ENCODE data around the gene KRT37. TPM values are rescaled to one million over a fixed set of nuclear protein-coding genes. Genes with fewer than 3 reads are reported as not detected.

Gene KRT37
- total RNA-seq, 4 donors from 2014 or later, result not detected

GRCh38 chr17:41394254-41394996 lies 30.0 kb downstream of the KRT37 start:
- H3K36me3 ChIP-seq, result no peaks in the 10 kb centered on the region
- no peak overlapping the region for H3K4me3 ChIP-seq
- no peaks in the 10 kb centered on the region for H3K27me3 ChIP-seq
- peaks cover 0 to 11% of the 10 kb centered on the region in 2 donors for H3K4me1 ChIP-seq
- H3K9me3 ChIP-seq, result no peaks in the 10 kb centered on the region
- ATAC-seq (no peak), DNase-seq (no peak)
- intact Hi-C loops (cut with DNase I; ENCODE audit: low total_unique reads) (no loop called here), in situ Hi-C loops (cut with MboI; ENCODE audit: low sequenced_read_pairs in 4 of 4) (no loop called here)
- no peak overlapping the region for H3K27ac ChIP-seq
- TF ChIP-seq CTCF (IDR thresholded peaks at IDR 0.05 in 4 of 5, conservative IDR thresholded peaks at IDR 0.05 in 1 of 5) (no peak), POLR2A (IDR thresholded peaks at IDR 0.05) (no peak)

DNA sequence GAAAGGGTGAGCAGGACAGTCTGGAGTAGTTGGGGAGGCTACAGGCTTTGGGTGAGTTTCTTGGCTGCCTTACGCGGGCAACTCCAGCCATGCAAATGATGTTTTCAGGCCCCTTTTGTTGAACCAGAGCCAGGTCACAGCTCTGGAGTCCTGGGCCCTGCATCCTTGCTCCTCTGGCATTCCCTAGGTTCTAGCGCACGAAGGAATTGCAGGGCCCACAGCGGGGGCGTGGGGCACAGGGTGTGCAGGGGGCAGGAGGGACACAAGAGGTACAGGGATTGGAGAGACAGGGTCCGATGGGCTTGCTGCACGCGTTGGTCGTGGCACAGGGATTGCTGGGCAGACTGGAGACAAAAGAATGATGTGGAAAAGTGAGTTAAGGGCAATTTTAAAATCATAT lies 30.6 kb downstream of the KRT37 start:
- no peak for TF ChIP-seq POLR2A (IDR thresholded peaks at IDR 0.05)
- TF ChIP-seq CTCF (IDR thresholded peaks at IDR 0.05 in 4 of 5, conservative IDR thresholded peaks at IDR 0.05 in 1 of 5), result no peak
- intact Hi-C loops (cut with DNase I; ENCODE audit: low total_unique reads), result no loop called here
- DNase-seq, result no peak
- Histone ChIP-seq H3K9me3 (no peaks in the 10 kb centered on the region), H3K27me3 (no peaks in the 10 kb centered on the region), H3K4me1 (peaks cover 0 to 11% of the 10 kb centered on the region in 2 donors), H3K4me3 (no peak overlapping the region), H3K36me3 (no peaks in the 10 kb centered on the region), H3K27ac (no peak overlapping the region)
- no peak for ATAC-seq
- in situ Hi-C loops (cut with MboI; ENCODE audit: low sequenced_read_pairs in 4 of 4), result no loop called here

DNA sequence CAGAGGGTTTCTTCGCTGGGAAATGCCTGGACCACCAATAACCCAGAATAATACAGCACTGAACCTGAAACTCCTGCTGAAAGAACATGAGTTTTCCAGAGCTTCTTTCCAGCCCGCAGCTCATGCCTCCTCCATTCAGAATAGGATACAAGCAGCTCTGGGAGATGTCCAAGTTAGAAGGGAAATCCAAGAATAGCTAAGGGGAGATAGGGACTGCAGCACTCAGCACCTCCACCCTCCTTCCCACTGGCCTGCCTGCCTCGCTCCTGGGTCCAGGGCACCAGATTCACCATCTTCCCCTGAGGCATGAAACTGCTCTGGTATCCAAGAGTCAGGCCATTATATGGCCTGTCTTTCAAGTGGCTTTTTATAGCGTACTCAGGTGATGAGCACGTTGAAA lies 31.1 kb downstream of the KRT37 start:
- no peaks in the 10 kb centered on the region for H3K9me3 ChIP-seq
- no peak overlapping the region for H3K4me3 ChIP-seq
- peaks cover 0 to 11% of the 10 kb centered on the region in 2 donors for H3K4me1 ChIP-seq
- no peaks in the 10 kb centered on the region for H3K36me3 ChIP-seq
- in situ Hi-C loops (cut with MboI; ENCODE audit: low sequenced_read_pairs in 4 of 4), result no loop called here
- no peak for ATAC-seq
- TF ChIP-seq POLR2A (IDR thresholded peaks at IDR 0.05), result no peak
- no peak for TF ChIP-seq CTCF (IDR thresholded peaks at IDR 0.05 in 4 of 5, conservative IDR thresholded peaks at IDR 0.05 in 1 of 5)
- intact Hi-C loops (cut with DNase I; ENCODE audit: low total_unique reads), result no loop called here
- H3K27me3 ChIP-seq, result no peaks in the 10 kb centered on the region
- H3K27ac ChIP-seq, result no peak overlapping the region
- DNase-seq, result no peak

GRCh38 chr17:41392278-41392677 lies 32.1 kb downstream of the KRT37 start:
- no peak overlapping the region for H3K27ac ChIP-seq
- intact Hi-C loops (cut with DNase I; ENCODE audit: low total_unique reads) (no loop called here), in situ Hi-C loops (cut with MboI; ENCODE audit: low sequenced_read_pairs in 4 of 4) (no loop called here)
- no peak for ATAC-seq
- H3K36me3 ChIP-seq, result no peaks in the 10 kb centered on the region
- no peak overlapping the region for H3K4me3 ChIP-seq
- DNase-seq, result no peak
- H3K27me3 ChIP-seq, result no peaks in the 10 kb centered on the region
- TF ChIP-seq CTCF (IDR thresholded peaks at IDR 0.05 in 4 of 5, conservative IDR thresholded peaks at IDR 0.05 in 1 of 5) (no peak), POLR2A (IDR thresholded peaks at IDR 0.05) (no peak)
- no peaks in the 10 kb centered on the region for H3K9me3 ChIP-seq
- H3K4me1 ChIP-seq, result peaks cover 0 to 11% of the 10 kb centered on the region in 2 donors

DNA sequence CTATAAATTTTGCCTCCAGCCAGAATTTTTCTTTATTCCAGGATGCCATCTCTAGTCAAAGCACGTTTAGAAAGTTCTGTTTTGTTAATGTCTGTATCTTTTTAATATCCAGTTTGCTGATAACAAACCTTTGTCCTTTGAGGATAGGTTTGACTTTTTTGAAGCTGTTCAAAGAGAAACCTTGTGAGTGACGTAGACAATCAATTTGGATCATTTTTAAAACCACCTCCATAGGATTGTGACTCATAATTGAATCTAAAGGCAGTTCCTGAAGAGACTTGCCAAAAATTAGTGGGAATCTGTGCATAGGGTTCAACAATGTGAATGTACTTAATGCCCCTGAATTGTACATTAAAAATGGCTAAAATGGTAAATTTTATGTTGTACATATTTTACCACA lies 32.9 kb downstream of the KRT37 start:
- Histone ChIP-seq H3K4me3 (no peak overlapping the region), H3K36me3 (no peaks in the 10 kb centered on the region), H3K27me3 (no peaks in the 10 kb centered on the region), H3K27ac (no peak overlapping the region), H3K9me3 (peaks cover 0 to 3% (median 1%) of the 10 kb centered on the region in 3 donors), H3K4me1 (peaks cover 0 to 6% of the 10 kb centered on the region in 2 donors)
- ATAC-seq (no peak), DNase-seq (no peak)
- intact Hi-C loops (cut with DNase I; ENCODE audit: low total_unique reads) (no loop called here), in situ Hi-C loops (cut with MboI; ENCODE audit: low sequenced_read_pairs in 4 of 4) (no loop called here)
- TF ChIP-seq CTCF (IDR thresholded peaks at IDR 0.05 in 4 of 5, conservative IDR thresholded peaks at IDR 0.05 in 1 of 5) (no peak), POLR2A (IDR thresholded peaks at IDR 0.05) (no peak)

Measured in gastrocnemius medialis (tissue), 4 donors.